ENCODE measurements around the gene GMPPB.

GRCh38 chr3:49673121-49673714 is 50.5 kb downstream of the GMPPB start:
- TF ChIP-seq CTCF (optimal IDR thresholded peaks at IDR 0.05 in 1 of 3, IDR thresholded peaks at IDR 0.05 in 1 of 3, conservative IDR thresholded peaks at IDR 0.05 in 1 of 3; ENCODE audit: extremely low read depth in 1 of 3, insufficient read depth in 2 of 3, low read length in 3 of 3) = no peak
- no peak for TF ChIP-seq EZH2 (IDR thresholded peaks at IDR 0.05; ENCODE audit: low read length)

All from keratinocyte (primary cell).